Stomach smooth muscle (tissue), 2 donors: ENCODE data around the gene SLC12A6.

Experiments used
- H3K27ac ChIP-seq: one replicate; pipeline ENCODE4 v1.7.0; 2013; ENCODE audit warnings: mild to moderate bottlenecking, low read length, inconsistent platforms
- H3K27me3 ChIP-seq, 2 donors: one replicate each; pipeline ENCODE4 v1.7.0; 2013; ENCODE audit warnings: low read length in 2 of 2; ENCODE audit not compliant: insufficient read depth in 2 of 2, control insufficient read depth in 1 of 2
- H3K36me3 ChIP-seq, 2 donors: one replicate each; pipeline ENCODE4 v1.7.0; 2013; ENCODE audit warnings: low read length in 2 of 2; ENCODE audit not compliant: control insufficient read depth in 2 of 2, insufficient read depth in 2 of 2
- H3K4me1 ChIP-seq: one replicate; pipeline ENCODE4 v1.7.0; 2013; ENCODE audit warnings: low read length; ENCODE audit not compliant: control insufficient read depth, insufficient read depth
- H3K4me3 ChIP-seq, 2 donors: one replicate each; pipeline ENCODE4 v1.7.0; 2013; ENCODE audit warnings: low read length in 2 of 2
- H3K9ac ChIP-seq, 2 donors: one replicate each; pipeline ENCODE4 v1.7.0; 2013; ENCODE audit warnings: low read length in 2 of 2, mild to moderate bottlenecking in 1 of 2
- H3K9me3 ChIP-seq, 2 donors: one replicate each; pipeline ENCODE4 v1.7.0; 2013; ENCODE audit warnings: low read length in 2 of 2; ENCODE audit not compliant: control insufficient read depth in 2 of 2
- donor health status: healthy.
- donor health status: Pancreatic carcinoma.

Gene SLC12A6

DNA sequence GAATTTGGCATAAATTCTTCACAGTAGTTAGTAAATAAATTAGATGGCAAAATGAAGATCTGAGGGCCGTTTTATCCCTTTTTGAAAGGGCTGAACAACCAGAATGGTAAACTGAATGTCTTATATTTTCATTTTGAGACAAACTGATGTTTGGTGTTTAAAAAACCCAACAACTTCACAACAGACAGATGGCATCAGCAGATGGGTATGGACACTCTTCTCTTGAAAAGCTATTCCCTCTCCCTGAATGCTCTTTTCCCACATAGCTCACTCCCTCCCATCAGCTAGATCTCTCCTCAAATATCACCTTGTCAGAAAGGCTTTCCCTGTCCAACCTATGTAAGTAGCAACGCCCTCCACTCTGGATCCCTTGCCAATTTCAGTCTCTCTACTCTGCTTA lies 79.4 kb downstream of the SLC12A6 start:
- Histone ChIP-seq H3K9ac (no peak overlapping the region), H3K27me3 (no peaks in the 10 kb centered on the region), H3K27ac (no peak overlapping the region), H3K9me3 (no peaks in the 10 kb centered on the region), H3K4me3 (no peak overlapping the region), H3K36me3 (peaks cover 11 to 21% of the 10 kb centered on the region in 2 donors), H3K4me1 (no peaks in the 10 kb centered on the region)

DNA sequence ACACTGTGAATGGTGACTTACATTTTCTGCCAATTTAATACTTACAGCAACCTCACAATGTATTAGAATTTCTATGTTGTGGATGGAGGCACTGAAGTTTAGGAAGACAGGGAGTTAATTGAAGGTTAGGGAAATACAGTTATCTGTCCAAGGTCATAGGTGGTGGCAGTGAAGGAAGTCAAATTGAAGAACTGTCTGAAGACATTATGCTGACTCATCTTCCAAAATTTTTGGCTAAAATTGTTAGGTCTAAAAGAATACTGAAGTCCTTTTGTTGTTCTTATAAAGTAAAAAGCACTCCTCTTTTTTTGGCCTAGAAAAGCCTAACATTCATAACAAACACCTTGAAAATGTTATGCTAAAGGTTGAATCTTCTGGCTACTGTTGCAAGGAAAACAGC lies 85.0 kb downstream of the SLC12A6 start:
- no peak overlapping the region for H3K27ac ChIP-seq
- H3K9me3 ChIP-seq, result no peaks in the 10 kb centered on the region
- H3K4me1 ChIP-seq, result no peaks in the 10 kb centered on the region
- peaks cover 18 to 28% of the 10 kb centered on the region in 2 donors for H3K36me3 ChIP-seq
- H3K9ac ChIP-seq, result no peak overlapping the region
- H3K4me3 ChIP-seq, result no peak overlapping the region
- no peaks in the 10 kb centered on the region for H3K27me3 ChIP-seq

DNA sequence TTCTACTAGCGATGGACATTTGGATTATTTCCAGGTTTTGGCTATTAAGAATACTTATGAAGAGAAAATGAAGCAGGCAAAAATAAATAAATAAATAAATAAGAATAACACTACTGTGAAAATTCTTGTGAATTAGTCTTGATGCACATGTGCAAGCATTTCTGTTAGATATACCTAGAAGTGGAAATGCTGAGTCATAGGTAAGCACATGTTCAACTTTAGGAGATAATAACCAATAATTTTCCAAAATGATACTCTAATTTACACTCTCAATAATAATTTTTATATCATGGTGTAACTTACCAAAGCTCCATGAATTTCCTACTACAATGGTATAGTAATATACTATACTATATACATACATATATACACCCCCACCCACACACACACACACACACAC lies 89.4 kb downstream of the SLC12A6 start:
- H3K9me3 ChIP-seq, result no peaks in the 10 kb centered on the region
- no peaks in the 10 kb centered on the region for H3K27me3 ChIP-seq
- H3K36me3 ChIP-seq, result peaks cover 13 to 16% of the 10 kb centered on the region in 2 donors
- no peak overlapping the region for H3K9ac ChIP-seq
- no peak overlapping the region for H3K27ac ChIP-seq
- no peak overlapping the region for H3K4me3 ChIP-seq
- no peaks in the 10 kb centered on the region for H3K4me1 ChIP-seq

DNA sequence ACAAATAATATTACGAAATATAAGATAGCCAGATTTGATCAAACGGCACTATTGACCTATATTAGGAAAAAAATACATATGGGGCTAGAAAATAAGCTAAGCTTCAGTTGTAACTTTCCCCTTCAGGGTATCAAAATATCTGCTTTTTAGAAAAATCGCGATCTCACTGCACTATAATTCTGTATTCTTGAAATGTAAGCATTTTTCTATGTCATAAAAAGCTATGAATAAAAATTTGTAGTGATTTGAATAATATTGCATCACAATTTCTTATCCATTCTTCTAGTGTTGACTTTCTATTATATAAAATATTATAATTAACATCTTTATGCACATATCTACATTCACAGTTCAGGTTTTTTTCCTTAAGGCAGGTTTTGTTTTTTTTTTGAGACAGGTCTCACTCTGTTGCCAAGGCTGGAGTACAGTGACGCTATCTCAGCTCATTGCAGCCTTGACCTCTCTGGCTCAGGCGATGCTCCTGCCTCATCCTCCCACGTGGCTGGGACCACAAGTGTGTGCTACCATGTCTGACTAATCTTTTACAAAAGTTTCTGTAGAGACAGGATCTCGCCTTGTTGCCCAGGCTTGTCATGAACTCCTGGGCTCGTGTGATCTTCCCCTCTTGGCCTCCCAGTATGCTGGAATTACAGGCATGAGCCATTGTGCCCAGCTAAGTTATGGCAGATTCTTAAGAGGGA lies 91.2 kb downstream of the SLC12A6 start:
- H3K36me3 ChIP-seq, result peaks cover 6 to 18% of the 10 kb centered on the region in 2 donors

DNA sequence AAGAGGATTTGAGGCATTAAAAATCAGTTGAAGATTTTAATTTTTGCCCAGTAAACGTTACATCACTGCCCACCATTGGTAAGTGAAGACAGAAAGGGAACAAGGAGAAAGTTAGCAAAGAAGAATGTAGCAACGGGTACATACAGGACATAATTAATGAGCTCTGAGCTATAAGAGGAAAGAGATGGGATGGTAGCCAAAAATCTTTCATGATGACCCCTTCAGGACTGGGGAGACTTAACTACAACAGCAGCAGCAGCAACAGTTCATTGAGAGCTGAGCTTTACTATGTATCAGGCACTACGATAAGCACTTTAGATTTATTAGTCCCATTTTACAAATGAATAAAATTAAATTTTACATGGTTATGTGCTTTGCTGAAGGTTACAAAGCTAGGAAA lies 94.4 kb downstream of the SLC12A6 start:
- Histone ChIP-seq H3K4me3 (no peak overlapping the region), H3K4me1 (no peaks in the 10 kb centered on the region), H3K36me3 (peaks cover 0 to 15% of the 10 kb centered on the region in 2 donors), H3K9ac (no peak overlapping the region), H3K27me3 (no peaks in the 10 kb centered on the region), H3K9me3 (no peaks in the 10 kb centered on the region), H3K27ac (no peak overlapping the region)

More for the DNA sequence above, 91.2 kb downstream of the SLC12A6 start:
- Histone ChIP-seq H3K4me1 (no peaks in the 10 kb centered on the region), H3K9ac (no peak overlapping the region), H3K9me3 (no peaks in the 10 kb centered on the region), H3K27ac (no peak overlapping the region), H3K4me3 (no peak overlapping the region), H3K27me3 (no peaks in the 10 kb centered on the region)

DNA sequence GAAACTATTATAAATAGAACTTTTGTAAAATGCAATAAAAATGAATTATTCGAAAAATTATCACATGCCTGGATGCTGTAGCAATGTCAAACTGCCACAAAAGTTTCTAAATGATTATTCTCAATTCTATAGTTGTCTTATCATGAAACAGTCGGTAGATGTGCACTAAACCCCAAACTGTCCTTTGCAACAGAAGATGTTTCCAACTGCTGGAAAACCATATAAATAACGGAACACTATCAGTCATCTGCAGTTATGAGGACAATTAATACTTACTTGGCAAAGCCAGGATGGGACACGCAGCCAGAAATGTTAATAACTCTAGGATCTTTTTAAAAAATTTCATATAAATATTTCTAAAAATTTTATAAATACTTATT lies 95.3 kb downstream of the SLC12A6 start:
- H3K36me3 ChIP-seq, result peaks cover 0 to 16% of the 10 kb centered on the region in 2 donors
- no peak overlapping the region for H3K9ac ChIP-seq
- no peaks in the 10 kb centered on the region for H3K27me3 ChIP-seq
- no peaks in the 10 kb centered on the region for H3K4me1 ChIP-seq
- no peak overlapping the region for H3K4me3 ChIP-seq
- H3K27ac ChIP-seq, result no peak overlapping the region
- no peaks in the 10 kb centered on the region for H3K9me3 ChIP-seq

DNA sequence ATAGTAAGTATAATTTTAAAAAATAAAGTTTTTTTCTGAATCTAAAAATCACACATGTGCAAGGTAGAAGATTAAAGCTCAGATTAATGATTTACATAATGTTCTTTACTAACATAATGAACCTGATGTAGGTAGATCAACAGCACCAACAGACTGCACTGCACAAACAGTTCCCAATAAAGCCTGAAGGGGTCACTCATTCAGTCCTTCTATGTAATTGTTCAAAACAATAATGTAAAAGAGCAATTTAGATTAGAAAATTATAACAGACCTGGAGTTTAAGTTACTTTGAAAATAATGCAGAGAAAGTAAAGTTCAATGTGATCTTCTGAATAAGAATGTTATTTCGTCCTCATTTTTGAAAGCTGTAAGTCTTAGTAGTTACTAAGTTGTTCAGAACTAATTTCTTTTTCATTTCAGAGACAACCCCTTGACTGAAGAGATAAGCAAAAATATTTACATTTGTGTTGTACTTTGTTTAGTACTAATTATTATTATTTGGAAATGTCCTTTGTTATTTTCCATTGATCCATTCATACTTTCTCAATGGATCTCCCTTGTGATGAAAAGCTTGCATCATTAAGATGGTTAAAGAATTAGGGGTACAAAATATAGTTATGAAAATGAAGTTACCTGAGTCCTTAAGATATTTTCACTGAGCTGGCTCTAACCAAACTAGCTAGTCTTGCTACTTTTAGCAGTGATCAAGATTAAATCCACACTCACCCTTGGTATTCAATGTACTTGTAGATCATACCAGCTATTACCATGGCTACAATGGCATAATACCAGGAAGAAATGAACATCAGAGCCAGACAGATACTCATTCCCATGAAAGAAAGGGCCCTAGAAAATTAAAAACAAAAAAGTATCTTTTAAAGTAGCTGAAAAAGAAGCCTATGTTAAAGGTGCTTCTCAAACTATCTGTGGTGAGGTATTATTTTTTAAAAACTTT lies 95.9 kb downstream of the SLC12A6 start:
- no peaks in the 10 kb centered on the region for H3K4me1 ChIP-seq
- H3K27ac ChIP-seq, result no peak overlapping the region
- H3K9me3 ChIP-seq, result no peaks in the 10 kb centered on the region
- H3K9ac ChIP-seq, result no peak overlapping the region
- H3K27me3 ChIP-seq, result no peaks in the 10 kb centered on the region
- no peak overlapping the region for H3K4me3 ChIP-seq
- H3K36me3 ChIP-seq, result peaks cover under 1 to 19% of the 10 kb centered on the region in 2 donors

DNA sequence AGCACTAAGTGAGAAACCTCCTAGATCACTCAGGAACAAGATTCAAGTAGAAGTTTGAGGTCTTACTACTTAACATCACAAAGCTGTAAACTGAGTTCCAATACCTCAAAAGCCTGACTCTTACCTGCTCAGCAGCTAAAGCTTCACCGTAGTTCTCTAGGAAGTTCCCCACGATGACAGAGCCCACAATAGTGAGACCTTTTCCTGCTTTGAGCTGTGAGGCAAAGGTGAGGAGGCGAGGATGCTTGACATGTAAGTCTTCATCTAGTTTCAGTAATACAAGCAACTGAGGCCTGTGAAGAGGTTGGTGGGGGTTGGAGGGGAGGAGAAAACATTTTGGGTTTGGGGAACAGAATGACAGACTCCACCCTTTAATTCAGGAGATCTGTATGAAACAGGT lies 97.0 kb downstream of the SLC12A6 start:
- no peak overlapping the region for H3K27ac ChIP-seq
- H3K4me3 ChIP-seq, result no peak overlapping the region
- peaks cover 10 to 26% of the 10 kb centered on the region in 2 donors for H3K36me3 ChIP-seq
- H3K9ac ChIP-seq, result no peak overlapping the region
- H3K9me3 ChIP-seq, result no peaks in the 10 kb centered on the region
- no peaks in the 10 kb centered on the region for H3K27me3 ChIP-seq
- H3K4me1 ChIP-seq, result no peaks in the 10 kb centered on the region

DNA sequence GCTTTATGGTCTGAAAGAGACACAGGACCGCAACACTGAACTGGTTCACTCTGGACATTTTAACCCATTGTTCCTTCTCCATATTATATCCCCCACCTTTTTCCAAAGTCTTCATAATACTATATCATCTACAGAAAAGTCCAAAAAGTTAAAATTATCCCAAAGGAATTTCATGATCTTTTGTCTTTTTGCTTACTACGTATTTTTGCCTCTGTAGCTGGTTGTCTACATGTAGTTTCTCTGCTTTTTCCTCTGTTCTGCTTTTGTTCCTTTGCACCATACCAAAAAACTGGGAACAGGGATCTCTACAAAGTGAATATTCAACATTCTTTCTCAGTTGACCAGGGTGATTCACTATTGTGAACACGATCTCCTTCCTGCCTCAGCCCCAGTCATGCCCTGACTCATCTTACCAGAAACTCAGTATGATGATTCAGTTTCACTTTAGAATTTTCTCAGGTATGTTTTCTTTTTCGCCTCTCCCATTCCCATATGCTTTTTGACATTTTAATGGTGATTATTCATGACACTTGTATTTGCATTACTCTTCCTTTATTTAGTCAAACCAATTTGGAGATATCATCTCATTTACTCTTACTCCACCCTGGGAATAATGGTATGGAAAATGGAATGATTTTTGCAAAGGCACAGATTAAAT lies 98.3 kb downstream of the SLC12A6 start:
- H3K27ac ChIP-seq, result no peak overlapping the region
- no peaks in the 10 kb centered on the region for H3K27me3 ChIP-seq
- no peaks in the 10 kb centered on the region for H3K4me1 ChIP-seq
- no peak overlapping the region for H3K4me3 ChIP-seq
- no peaks in the 10 kb centered on the region for H3K9me3 ChIP-seq
- H3K9ac ChIP-seq, result no peak overlapping the region
- peaks cover 10 to 26% of the 10 kb centered on the region in 2 donors for H3K36me3 ChIP-seq

DNA sequence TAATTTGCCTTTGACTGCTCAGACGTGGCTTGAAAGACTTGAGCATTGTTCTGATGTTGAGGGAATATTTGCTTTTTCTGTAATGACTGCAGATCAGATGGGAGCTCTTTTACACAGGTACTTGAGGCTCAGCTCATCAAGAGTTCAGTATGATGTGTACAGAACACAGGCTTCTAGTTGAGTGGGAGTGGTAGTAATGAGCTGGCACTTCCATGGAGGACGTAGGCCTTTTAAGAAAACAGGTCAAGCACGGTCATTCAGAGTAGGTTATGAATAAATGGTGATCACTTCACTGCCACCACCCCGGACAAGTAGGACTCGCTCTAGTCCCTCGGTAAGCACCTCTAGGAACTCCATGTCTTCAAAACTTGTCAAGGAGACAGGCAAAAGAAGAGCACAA lies 104.0 kb downstream of the SLC12A6 start:
- Histone ChIP-seq H3K27ac (no peak overlapping the region), H3K9ac (no peak overlapping the region), H3K36me3 (peaks cover 26 to 32% of the 10 kb centered on the region in 2 donors), H3K4me1 (no peaks in the 10 kb centered on the region), H3K9me3 (no peaks in the 10 kb centered on the region), H3K27me3 (no peaks in the 10 kb centered on the region), H3K4me3 (no peak overlapping the region)
